Peyer's patch (tissue), 4 donors: ENCODE data around the gene SAV1. TPM values are rescaled to one million over a fixed set of nuclear protein-coding genes. Genes with fewer than 3 reads are reported as not detected.

Source experiments
- DNase-seq, 3 donors: peaks; one replicate each; pipeline ENCODE4 v3.0.0-alpha.2; 2017 to 2019
- H3K27ac ChIP-seq, 4 donors: fragments of 200-600 bp; sonication (generic); one replicate each; pipeline ENCODE4 v1.5.1; 2016 to 2019
- H3K27me3 ChIP-seq, 2 donors: fragments of 200-600 bp; sonication (generic); one replicate each; pipeline ENCODE4 v1.5.1; 2019
- H3K36me3 ChIP-seq, 3 donors: fragments of 200-600 bp; sonication (generic); one replicate each; pipeline ENCODE4 v1.5.1; 2016 to 2019
- H3K4me1 ChIP-seq, 4 donors: fragments of 200-600 bp; sonication (generic); one replicate each; pipeline ENCODE4 v1.5.1; 2016 to 2019
- H3K4me3 ChIP-seq, 4 donors: fragments of 200-600 bp; sonication (generic); 1 replicate in 3 of 4; 2 replicates in 1 of 4; pipeline ENCODE4 v1.5.1; 2016 to 2019; ENCODE audit warnings: mild to moderate bottlenecking in 1 of 4
- H3K9me3 ChIP-seq, 4 donors: fragments of 200-600 bp; sonication (generic); one replicate each; pipeline ENCODE4 v1.5.1; 2016 to 2019; ENCODE audit warnings: mild to moderate bottlenecking in 1 of 4
- CTCF ChIP-seq, 6 experiments: fragments of 450-650 bp in 4 of 6; fragments of 200-600 bp in 2 of 6; sonication (generic) in 1 of 6; IDR thresholded peaks; one replicate each; pipeline ENCODE4 v1.5.1; 2017 to 2019; ENCODE audit warnings: antibody characterized with exemption in 6 of 6, mild to moderate bottlenecking in 3 of 6, moderate library complexity in 1 of 6
- POLR2A ChIP-seq, 2 donors: fragments of 450-650 bp; IDR thresholded peaks; one replicate each; pipeline ENCODE4 v1.5.1; 2017; ENCODE audit warnings: antibody characterized with exemption in 2 of 2, mild to moderate bottlenecking in 2 of 2, moderate library complexity in 2 of 2
- total RNA-seq, 4 donors: library from RNA; depleted of rRNA; stranded (reverse); fragments of >200 nt; gene quantifications; one replicate each; pipeline ENCODE4 v1.1.0, GENCODE V29; 2016

SAV1 gene
- 10 to 100 TPM; 16.6 to 23.9 (median 17.8) TPM for total RNA-seq

- peak; percentile 61 to 91 (median 88) for DNase-seq
- Histone ChIP-seq H3K4me3 (peak within 1 kb of the TSS; percentile 69 to 86 (median 76)), H3K27me3 (no peaks in the 10 kb centered on the region), H3K36me3 (peaks cover 0 to 5% (median 0%) of the 10 kb centered on the region in 3 donors), H3K9me3 (no peaks in the 10 kb centered on the region), H3K4me1 (peaks cover 0 to 5% (median 0%) of the 10 kb centered on the region in 4 donors), H3K27ac (peak within 1 kb of the TSS; percentile 91 to 95 (median 92))
- no peak for TF ChIP-seq CTCF (IDR thresholded peaks at IDR 0.05)
- TF ChIP-seq POLR2A (IDR thresholded peaks at IDR 0.05), result peak; percentile 86 to 93
Observed at GRCh38 chr14:50667996-50668825, at the start of gene SAV1. Gene SAV1, minus strand, starts transcription at chr14:50668306. Its CDS starts 339 bp downstream, at chr14:50667967.

GRCh38 chr14:50717811-50718210, 49.7 kb upstream of the SAV1 start:
- Histone ChIP-seq H3K27ac (no peak overlapping the region), H3K36me3 (peaks cover 0 to 7% (median 0%) of the 10 kb centered on the region in 3 donors), H3K4me3 (no peak overlapping the region), H3K27me3 (no peaks in the 10 kb centered on the region), H3K4me1 (no peaks in the 10 kb centered on the region), H3K9me3 (no peaks in the 10 kb centered on the region)
- TF ChIP-seq CTCF (IDR thresholded peaks at IDR 0.05), result no peak
- TF ChIP-seq POLR2A (IDR thresholded peaks at IDR 0.05), result no peak
- no peak for DNase-seq

GRCh38 chr14:50714450-50715073, 46.5 kb upstream of the SAV1 start:
- H3K9me3 ChIP-seq, result no peaks in the 10 kb centered on the region
- DNase-seq, result no peak
- TF ChIP-seq CTCF (IDR thresholded peaks at IDR 0.05) (peak; percentile 9 to 45 (median 38)), POLR2A (IDR thresholded peaks at IDR 0.05) (no peak)
- no peak overlapping the region for H3K27ac ChIP-seq
- H3K4me1 ChIP-seq, result no peaks in the 10 kb centered on the region
- no peaks in the 10 kb centered on the region for H3K36me3 ChIP-seq
- H3K27me3 ChIP-seq, result no peaks in the 10 kb centered on the region
- no peak overlapping the region for H3K4me3 ChIP-seq

- no peaks in the 10 kb centered on the region for H3K36me3 ChIP-seq
- H3K9me3 ChIP-seq, result no peaks in the 10 kb centered on the region
- no peak for TF ChIP-seq CTCF (IDR thresholded peaks at IDR 0.05)
- TF ChIP-seq POLR2A (IDR thresholded peaks at IDR 0.05), result no peak
- no peak overlapping the region for H3K4me3 ChIP-seq
- no peak overlapping the region for H3K27ac ChIP-seq
- no peaks in the 10 kb centered on the region for H3K27me3 ChIP-seq
- H3K4me1 ChIP-seq, result no peaks in the 10 kb centered on the region
- no peak for DNase-seq
Observed at GRCh38 chr14:50711043-50711442, 42.9 kb upstream of the SAV1 start.

GRCh38 chr14:50705026-50705593, 37.0 kb upstream of the SAV1 start:
- no peak for DNase-seq
- H3K36me3 ChIP-seq, result no peaks in the 10 kb centered on the region
- no peaks in the 10 kb centered on the region for H3K9me3 ChIP-seq
- H3K27me3 ChIP-seq, result no peaks in the 10 kb centered on the region
- H3K4me3 ChIP-seq, result no peak overlapping the region
- H3K27ac ChIP-seq, result no peak overlapping the region
- H3K4me1 ChIP-seq, result no peaks in the 10 kb centered on the region
- no peak for TF ChIP-seq CTCF (IDR thresholded peaks at IDR 0.05)
- no peak for TF ChIP-seq POLR2A (IDR thresholded peaks at IDR 0.05)
